Measurements from ENCODE around the gene PICALM.

Gene PICALM

DNA sequence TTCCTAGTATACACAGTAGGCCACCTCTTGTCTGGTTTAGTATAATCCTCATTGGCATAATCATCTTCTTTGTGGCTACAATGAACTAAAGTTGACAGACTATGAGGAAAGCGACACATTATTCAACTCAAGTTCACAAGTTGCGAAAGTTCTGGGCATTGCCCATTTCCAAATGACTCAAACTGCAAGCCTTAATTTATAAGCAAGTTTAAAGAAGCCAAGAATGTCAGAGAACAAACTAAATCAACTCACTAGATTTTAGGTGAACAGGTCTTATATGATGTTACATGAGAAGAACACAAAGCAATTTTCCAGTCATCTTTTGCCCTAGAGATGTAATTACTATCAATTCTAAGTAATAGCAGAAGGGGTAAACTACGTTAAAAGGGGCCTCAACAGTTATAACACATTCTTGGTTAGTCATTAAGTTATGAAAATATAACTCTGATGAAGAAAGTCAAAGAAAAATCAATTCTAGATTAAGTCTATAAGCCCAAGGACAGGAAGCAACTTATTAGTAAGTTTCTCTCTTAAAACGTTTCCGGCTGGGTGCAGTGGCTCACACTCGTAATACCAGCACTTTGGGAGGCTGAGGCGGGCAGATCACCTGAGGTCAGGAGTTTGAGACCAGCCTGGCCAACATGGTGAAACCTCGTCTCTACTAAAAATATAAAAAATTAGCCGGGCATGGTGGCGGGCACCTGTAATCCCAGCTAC is 21.5 kb downstream of the PICALM start:
- no peak overlapping the region for H3K4me3 ChIP-seq (ENCODE audit: low read depth, low read length)
- TF ChIP-seq, protein P1, sequence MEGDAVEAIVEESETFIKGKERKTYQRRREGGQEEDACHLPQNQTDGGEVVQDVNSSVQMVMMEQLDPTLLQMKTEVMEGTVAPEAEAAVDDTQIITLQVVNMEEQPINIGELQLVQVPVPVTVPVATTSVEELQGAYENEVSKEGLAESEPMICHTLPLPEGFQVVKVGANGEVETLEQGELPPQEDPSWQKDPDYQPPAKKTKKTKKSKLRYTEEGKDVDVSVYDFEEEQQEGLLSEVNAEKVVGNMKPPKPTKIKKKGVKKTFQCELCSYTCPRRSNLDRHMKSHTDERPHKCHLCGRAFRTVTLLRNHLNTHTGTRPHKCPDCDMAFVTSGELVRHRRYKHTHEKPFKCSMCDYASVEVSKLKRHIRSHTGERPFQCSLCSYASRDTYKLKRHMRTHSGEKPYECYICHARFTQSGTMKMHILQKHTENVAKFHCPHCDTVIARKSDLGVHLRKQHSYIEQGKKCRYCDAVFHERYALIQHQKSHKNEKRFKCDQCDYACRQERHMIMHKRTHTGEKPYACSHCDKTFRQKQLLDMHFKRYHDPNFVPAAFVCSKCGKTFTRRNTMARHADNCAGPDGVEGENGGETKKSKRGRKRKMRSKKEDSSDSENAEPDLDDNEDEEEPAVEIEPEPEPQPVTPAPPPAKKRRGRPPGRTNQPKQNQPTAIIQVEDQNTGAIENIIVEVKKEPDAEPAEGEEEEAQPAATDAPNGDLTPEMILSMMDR (IDR thresholded peaks at IDR 0.05; ENCODE audit: insufficient read depth, low read length, missing control alignments), result no peak
- ChIA-PET POLR2A (no interaction called here), CTCF (interaction anchor here (1.5 to 1.7 kb wide), 2 partner anchors 33 to 165 kb away, joined by 3 to 4 read pairs; no protein-coding TSS in a partner anchor)
- no peak for DNase-seq (ENCODE audit: low read depth, low spot score)

DNA sequence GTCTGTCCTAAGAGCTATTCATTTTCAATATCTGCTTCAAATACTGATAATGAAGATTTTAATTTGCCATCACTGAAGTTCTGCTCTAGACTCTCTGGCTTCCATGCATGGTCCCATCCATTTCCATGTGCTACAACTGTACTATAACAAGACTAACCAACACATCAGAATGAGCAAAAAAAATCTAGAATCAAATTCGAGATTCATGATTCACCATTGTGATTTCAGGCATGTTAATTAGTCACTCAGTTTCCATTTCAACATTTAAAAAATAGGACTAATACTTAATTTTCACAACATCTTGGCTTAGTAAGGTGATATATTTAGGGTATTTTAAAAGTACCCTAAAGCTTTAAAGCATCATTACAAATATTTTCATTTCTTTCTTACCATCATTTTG is 22.8 kb downstream of the PICALM start:
- CTCF ChIA-PET, result interaction anchor here (0.6 to 1.5 kb wide), 5 partner anchors 15 to 172 kb away, joined by 3 to 5 read pairs (median 3); no protein-coding TSS in a partner anchor
- TF ChIP-seq, protein P1 (IDR thresholded peaks at IDR 0.05; ENCODE audit: insufficient read depth, low read length, missing control alignments), result no peak
- H3K4me3 ChIP-seq (ENCODE audit: low read depth, low read length), result no peak overlapping the region
- POLR2A ChIA-PET, result interaction anchor here (0.5 kb wide), 1 partner anchor 19 kb away, joined by 3 read pairs; no protein-coding TSS in a partner anchor
- DNase-seq (ENCODE audit: low read depth, low spot score), result no peak

DNA sequence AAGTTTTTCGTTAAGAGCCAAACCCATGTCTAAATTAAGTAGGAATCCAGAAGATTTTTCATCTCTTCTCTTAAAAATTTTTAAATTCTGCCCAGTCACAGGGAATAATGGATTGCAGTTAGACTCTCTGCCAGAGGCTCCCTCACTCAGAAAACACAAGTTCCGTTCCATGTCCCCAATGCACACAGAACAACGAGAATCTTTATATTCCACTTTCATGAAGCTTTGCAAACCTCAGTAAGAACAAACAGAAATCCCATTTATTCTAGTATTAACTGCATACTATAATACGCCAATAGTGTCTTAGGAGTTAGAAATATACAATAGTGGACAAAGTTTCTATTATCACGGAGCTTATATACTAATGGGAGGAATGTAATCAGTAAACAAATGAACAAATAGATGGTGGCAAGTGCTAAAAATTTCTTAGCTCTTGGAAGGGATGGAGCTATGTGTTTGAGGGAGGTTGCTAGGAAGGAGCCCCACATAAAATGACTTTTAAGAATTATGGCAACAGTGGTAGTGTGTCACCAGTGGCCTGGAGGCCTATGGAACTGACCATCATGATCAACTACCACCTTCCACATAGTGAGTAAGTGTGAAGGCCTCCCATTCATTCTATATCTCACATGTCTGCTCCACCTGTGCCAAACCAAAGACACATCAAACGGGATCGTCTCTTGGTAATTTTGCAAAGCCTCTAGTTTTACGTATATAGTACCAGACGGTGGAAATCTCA is 24.9 kb downstream of the PICALM start:
- no peak overlapping the region for H3K4me3 ChIP-seq (ENCODE audit: low read depth, low read length)
- TF ChIP-seq, protein P1 (IDR thresholded peaks at IDR 0.05; ENCODE audit: insufficient read depth, low read length, missing control alignments), result no peak
- DNase-seq (ENCODE audit: low read depth, low spot score), result no peak
- POLR2A ChIA-PET, result no interaction called here
- CTCF ChIA-PET, result interaction anchor here (0.8 to 5.3 kb wide), 9 partner anchors 9 to 175 kb away, joined by 3 to 80 read pairs (median 17); no protein-coding TSS in a partner anchor

DNA sequence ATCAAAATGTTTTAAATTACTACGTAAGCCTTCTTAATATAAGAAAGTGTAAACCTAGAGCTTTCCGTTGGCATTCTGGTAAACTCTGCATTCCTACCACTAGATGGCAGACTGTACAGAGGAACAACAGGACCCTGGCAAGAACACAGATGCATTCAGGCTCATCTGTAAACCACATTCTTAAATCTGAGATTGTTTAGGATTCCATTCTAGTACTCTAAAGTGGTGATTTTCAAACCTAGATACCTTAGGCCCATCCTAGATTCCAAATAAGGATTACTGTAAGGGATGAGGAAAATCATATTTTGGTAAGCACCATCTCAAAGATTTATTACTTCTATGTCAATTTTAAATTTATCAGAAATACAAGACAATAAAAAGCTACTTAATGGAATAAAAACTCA is 26.9 kb downstream of the PICALM start:
- CTCF ChIA-PET, result interaction anchor here (0.6 to 5.3 kb wide), 52 partner anchors 10 to 247 kb away, joined by 3 to 80 read pairs (median 4); partner anchors contain the start of genes CCDC83 and PICALM
- POLR2A ChIA-PET, result interaction anchor here (0.9 to 1.3 kb wide), 2 partner anchors 132 to 151 kb away, joined by 4 to 5 read pairs; no protein-coding TSS in a partner anchor

DNA sequence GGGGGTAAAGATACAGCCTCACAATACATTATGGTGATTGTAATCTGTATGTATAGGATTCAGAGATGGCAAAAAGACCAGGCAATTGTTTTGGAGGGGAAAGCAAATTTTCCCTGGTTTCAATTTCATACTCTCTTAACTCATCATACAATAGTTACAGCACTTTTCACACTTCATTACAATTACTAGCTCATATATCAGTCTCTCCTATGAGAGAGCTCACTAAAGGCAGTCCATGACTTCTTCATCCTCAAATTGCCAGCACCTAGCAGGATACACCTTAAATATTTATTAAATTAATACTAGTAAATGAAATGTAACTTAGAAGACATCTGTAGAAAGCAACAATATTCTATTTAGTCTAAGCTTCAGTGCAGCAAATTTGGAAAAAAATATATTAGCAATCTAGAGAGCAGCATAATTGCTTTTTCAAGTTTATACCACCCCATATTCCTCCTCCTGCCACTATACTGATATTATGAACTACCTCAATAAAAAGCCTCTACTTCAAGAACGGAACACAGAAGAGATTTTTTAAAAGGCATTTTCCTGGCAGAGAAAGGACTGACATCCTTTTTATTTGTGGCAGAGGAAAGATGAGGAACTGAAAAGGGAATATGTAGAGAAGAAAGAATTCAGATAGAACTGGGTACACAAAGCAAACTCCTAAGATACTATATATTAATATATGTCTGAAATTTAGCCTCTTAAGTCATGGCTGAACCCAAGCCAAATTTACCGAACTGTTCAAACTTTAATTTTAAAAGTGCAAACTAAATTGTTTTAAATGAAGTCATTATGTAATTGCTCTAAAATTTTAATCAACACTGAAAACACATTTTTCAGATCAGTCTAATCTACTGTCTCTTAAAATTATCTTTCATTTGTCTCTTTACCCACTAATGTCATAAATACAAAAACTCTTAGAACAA is 27.7 kb downstream of the PICALM start:
- ChIA-PET CTCF (interaction anchor here (0.6 to 5.3 kb wide), 47 partner anchors 10 to 244 kb away, joined by 3 to 80 read pairs (median 5); partner anchors contain the start of genes CCDC83 and PICALM), POLR2A (interaction anchor here (0.9 to 1.3 kb wide), 2 partner anchors 133 to 152 kb away, joined by 4 to 5 read pairs; no protein-coding TSS in a partner anchor)
- H3K4me3 ChIP-seq (ENCODE audit: low read depth, low read length), result no peak overlapping the region
- TF ChIP-seq, protein P1 (IDR thresholded peaks at IDR 0.05; ENCODE audit: insufficient read depth, low read length, missing control alignments), result no peak
- DNase-seq (ENCODE audit: low read depth, low spot score), result no peak

More for the DNA sequence above, 26.9 kb downstream of the PICALM start:
- TF ChIP-seq, protein P1 (IDR thresholded peaks at IDR 0.05; ENCODE audit: insufficient read depth, low read length, missing control alignments), result peak; percentile 64
- DNase-seq (ENCODE audit: low read depth, low spot score), result peak; percentile 74
- no peak overlapping the region for H3K4me3 ChIP-seq (ENCODE audit: low read depth, low read length)

Data from AG04449 (cell line).